CD4-positive, alpha-beta T cell (primary cell): ENCODE results near the gene BCAT1. TPM values are rescaled to one million over a fixed set of nuclear protein-coding genes. Genes with fewer than 3 reads are reported as not detected.
"Not testable (repeated sequence)": the region's sequence is repeated elsewhere in the genome, so short reads cannot be mapped to it uniquely, and the experiment has no call there.

Experiments used
- ATAC-seq: fragments of 200-7000 bp; cut with Tn5 transposase; one replicate; pipeline ENCODE4 v1.10.0; 2022; ENCODE audit warnings: mild to moderate bottlenecking; ENCODE audit not compliant: poor library complexity
- CTCF ChIA-PET: fragments of 350-600 bp; sonication (Branson Sonifier 250); formaldehyde crosslinking; loops from one replicate; lab custom pipeline; 2021; ENCODE audit warnings: antibody characterized with exemption, inconsistent platforms; lab: Charles Lee
- POLR2A ChIA-PET: fragments of 350-600 bp; sonication (Branson Sonifier 250); formaldehyde crosslinking; loops from one replicate; lab custom pipeline; 2021; ENCODE audit warnings: antibody characterized with exemption, inconsistent platforms; lab: Charles Lee
- DNase-seq, 14 experiments: peaks; one replicate each; pipeline ENCODE4 v3.0.0-alpha.2; 2013 to 2020; ENCODE audit warnings: mixed read lengths in 2 of 14
- H3K27ac ChIP-seq, 2 donors: one replicate each; pipeline versions ENCODE4 v1.5.1 to v1.7.0; 2013; ENCODE audit warnings: low read length in 2 of 2, low read depth in 1 of 2, mild to moderate bottlenecking in 1 of 2
- H3K27me3 ChIP-seq, 2 experiments: 1 replicate in 1 of 2; 2 replicates in 1 of 2; pipeline versions ENCODE4 v1.6.1 to v1.7.0; 2013; ENCODE audit warnings: low read length in 2 of 2, control low read depth in 1 of 2, mild to moderate bottlenecking in 1 of 2, moderate library complexity in 1 of 2; ENCODE audit not compliant: insufficient read depth in 2 of 2, control insufficient read depth in 1 of 2
- H3K36me3 ChIP-seq: one replicate; pipeline ENCODE4 v1.6.1; 2013; ENCODE audit warnings: low read length, control low read depth; ENCODE audit not compliant: insufficient read depth
- H3K4me1 ChIP-seq: one replicate; pipeline ENCODE4 v1.6.1; 2013; ENCODE audit warnings: low read length, control low read depth; ENCODE audit not compliant: insufficient read depth
- H3K4me3 ChIP-seq: one replicate; pipeline ENCODE4 v1.5.1; 2013; ENCODE audit warnings: mild to moderate bottlenecking, low read length, moderate library complexity
- H3K9me3 ChIP-seq, 2 experiments: 1 replicate in 1 of 2; 2 replicates in 1 of 2; pipeline versions ENCODE4 v1.6.1 to v1.7.0; 2013; ENCODE audit warnings: low read length in 2 of 2, mild to moderate bottlenecking in 2 of 2, control low read depth in 1 of 2, moderate library complexity in 1 of 2; ENCODE audit not compliant: control insufficient read depth in 1 of 2, insufficient read depth in 1 of 2
- H3K27ac Mint-ChIP-seq: one replicate; pipeline ENCODE4 v1.8.0; 2020; ENCODE audit warnings: mixed read lengths
- H3K27me3 Mint-ChIP-seq: one replicate; pipeline ENCODE4 v1.8.0; 2021; ENCODE audit warnings: mixed read lengths
- H3K36me3 Mint-ChIP-seq: one replicate; pipeline ENCODE4 v1.8.0; 2021; ENCODE audit warnings: low read depth, mixed read lengths
- H3K4me1 Mint-ChIP-seq: one replicate; pipeline ENCODE4 v1.8.0; 2021; ENCODE audit warnings: low read depth, mixed read lengths
- H3K4me3 Mint-ChIP-seq: one replicate; pipeline ENCODE4 v1.8.0; 2020; ENCODE audit warnings: mild to moderate bottlenecking, mixed read lengths
- H3K9me3 Mint-ChIP-seq: one replicate; pipeline ENCODE4 v1.8.0; 2020; ENCODE audit warnings: mixed read lengths
- intact Hi-C, 2 experiments: fragments of 100-400 bp; cut with DNase I in 1 of 2; cut with micrococcal nuclease in 1 of 2; formaldehyde crosslinking; loops; one replicate each; pipeline versions ENCODE4 v1.15.1 to v1.9.0; 2023 to 2025; cut with DNase I, micrococcal nuclease
- total RNA-seq, 174 experiments: library from RNA in 2 of 174; stranded (reverse) in 2 of 174; gene quantifications; one replicate each; pipeline ENCODE4 v1.2.3 and lab custom pipeline; 2021 to 2026
- TF ChIP-seq, protein P1 (sequence below): fragments of 200-600 bp; IDR thresholded peaks from one replicate; pipeline ENCODE4 v1.8.0; 2022; ENCODE audit warnings: antibody characterized with exemption, mild to moderate bottlenecking

Gene BCAT1
- total RNA-seq, 2 experiments from 2014 or later, result 0.34 to 0.91 TPM

DNA sequence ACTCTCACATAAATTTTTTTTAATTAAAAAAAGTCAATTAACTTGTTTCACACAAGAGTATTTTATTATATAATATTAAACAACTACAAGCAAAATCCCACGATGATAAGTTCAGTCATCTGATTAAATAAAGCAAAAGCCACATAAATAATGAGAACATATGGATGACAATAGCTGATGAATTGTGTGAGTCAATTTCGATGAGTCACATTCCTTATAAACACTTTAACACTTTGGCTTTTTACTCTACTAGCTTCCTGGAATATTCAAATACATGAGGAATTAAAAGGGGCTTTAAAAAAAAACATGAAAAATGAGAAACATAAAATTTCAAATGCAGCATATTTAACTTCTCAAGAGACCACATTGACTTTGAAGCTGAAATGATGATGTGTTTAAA, 95.3 kb downstream of the BCAT1 start:
- Mint-ChIP-seq H3K4me3 (no peak overlapping the region), H3K36me3 (no peaks in the 10 kb centered on the region), H3K4me1 (no peaks in the 10 kb centered on the region), H3K27me3 (no peaks in the 10 kb centered on the region), H3K27ac (no peak overlapping the region), H3K9me3 (no peaks in the 10 kb centered on the region)
- H3K4me3 ChIP-seq, result no peak overlapping the region
- H3K27me3 ChIP-seq, result no peaks in the 10 kb centered on the region
- TF ChIP-seq, protein P1, sequence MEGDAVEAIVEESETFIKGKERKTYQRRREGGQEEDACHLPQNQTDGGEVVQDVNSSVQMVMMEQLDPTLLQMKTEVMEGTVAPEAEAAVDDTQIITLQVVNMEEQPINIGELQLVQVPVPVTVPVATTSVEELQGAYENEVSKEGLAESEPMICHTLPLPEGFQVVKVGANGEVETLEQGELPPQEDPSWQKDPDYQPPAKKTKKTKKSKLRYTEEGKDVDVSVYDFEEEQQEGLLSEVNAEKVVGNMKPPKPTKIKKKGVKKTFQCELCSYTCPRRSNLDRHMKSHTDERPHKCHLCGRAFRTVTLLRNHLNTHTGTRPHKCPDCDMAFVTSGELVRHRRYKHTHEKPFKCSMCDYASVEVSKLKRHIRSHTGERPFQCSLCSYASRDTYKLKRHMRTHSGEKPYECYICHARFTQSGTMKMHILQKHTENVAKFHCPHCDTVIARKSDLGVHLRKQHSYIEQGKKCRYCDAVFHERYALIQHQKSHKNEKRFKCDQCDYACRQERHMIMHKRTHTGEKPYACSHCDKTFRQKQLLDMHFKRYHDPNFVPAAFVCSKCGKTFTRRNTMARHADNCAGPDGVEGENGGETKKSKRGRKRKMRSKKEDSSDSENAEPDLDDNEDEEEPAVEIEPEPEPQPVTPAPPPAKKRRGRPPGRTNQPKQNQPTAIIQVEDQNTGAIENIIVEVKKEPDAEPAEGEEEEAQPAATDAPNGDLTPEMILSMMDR, result no peak
- DNase-seq, result no peak
- no peaks in the 10 kb centered on the region for H3K9me3 ChIP-seq
- H3K4me1 ChIP-seq, result no peaks in the 10 kb centered on the region
- no peak overlapping the region for H3K27ac ChIP-seq
- no peaks in the 10 kb centered on the region for H3K36me3 ChIP-seq
- POLR2A ChIA-PET, result no interaction called here
- intact Hi-C loops, result loop anchor here in 1 of 2 experiments (5.0 kb wide), 1 partner anchor 279 kb away; no protein-coding TSS in a partner anchor
- ATAC-seq, result no peak
- CTCF ChIA-PET, result interaction anchor here (0.9 kb wide), 1 partner anchor 45 kb away, joined by 3 read pairs; no protein-coding TSS in a partner anchor

DNA sequence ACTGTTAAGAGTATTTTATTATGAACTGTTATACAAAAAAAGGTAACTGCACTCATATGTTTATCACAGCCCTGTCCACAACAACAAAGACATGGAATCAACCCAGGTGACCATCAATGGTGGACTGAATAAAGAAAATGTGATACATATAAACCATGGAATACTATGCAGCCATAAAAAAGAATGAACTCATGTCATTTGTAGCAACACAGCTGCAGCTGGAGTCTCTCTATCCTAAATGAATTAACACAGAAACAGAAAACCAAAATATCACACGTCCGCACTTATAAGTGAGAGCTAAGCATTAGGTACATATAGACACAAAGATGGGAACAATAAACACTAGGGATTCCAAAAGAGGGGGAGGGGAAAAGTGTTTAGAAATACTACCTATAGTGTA, 95.8 kb downstream of the BCAT1 start:
- Histone ChIP-seq H3K27me3 (no peaks in the 10 kb centered on the region), H3K4me1 (no peaks in the 10 kb centered on the region), H3K36me3 (no peaks in the 10 kb centered on the region), H3K9me3 (no peaks in the 10 kb centered on the region), H3K27ac (no peak overlapping the region), H3K4me3 (no peak overlapping the region)
- ChIA-PET CTCF (interaction anchor here (0.9 kb wide), 1 partner anchor 45 kb away, joined by 3 read pairs; no protein-coding TSS in a partner anchor), POLR2A (no interaction called here)
- intact Hi-C loops, result loop anchor here in 1 of 2 experiments (5.0 kb wide), 1 partner anchor 279 kb away; no protein-coding TSS in a partner anchor
- Mint-ChIP-seq H3K4me1 (no peaks in the 10 kb centered on the region), H3K4me3 (no peak overlapping the region), H3K9me3 (no peaks in the 10 kb centered on the region), H3K27ac (no peak overlapping the region), H3K36me3 (no peaks in the 10 kb centered on the region), H3K27me3 (peaks cover 4% of the 10 kb centered on the region)
- TF ChIP-seq, protein P1, result no peak
- ATAC-seq (no peak), DNase-seq (no peak)

GRCh38 chr12:24852420-24852819, 96.5 kb downstream of the BCAT1 start:
- Histone ChIP-seq H3K9me3 (no peaks in the 10 kb centered on the region), H3K27ac (no peak overlapping the region), H3K36me3 (no peaks in the 10 kb centered on the region), H3K4me3 (no peak overlapping the region), H3K27me3 (no peaks in the 10 kb centered on the region), H3K4me1 (no peaks in the 10 kb centered on the region)
- TF ChIP-seq, protein P1, result peak; percentile 31
- ATAC-seq (no peak), DNase-seq (no peak)
- Mint-ChIP-seq H3K27me3 (peaks cover 4% of the 10 kb centered on the region), H3K4me1 (no peaks in the 10 kb centered on the region), H3K36me3 (no peaks in the 10 kb centered on the region), H3K9me3 (no peaks in the 10 kb centered on the region), H3K27ac (no peak overlapping the region), H3K4me3 (no peak overlapping the region)
- intact Hi-C loops, result loop anchor here in 1 of 2 experiments (5.0 kb wide), 1 partner anchor 280 kb away; no protein-coding TSS in a partner anchor
- CTCF ChIA-PET, result no interaction called here
- POLR2A ChIA-PET, result no interaction called here

- H3K36me3 ChIP-seq, H3K27ac Mint-ChIP-seq, DNase-seq, H3K36me3 Mint-ChIP-seq, H3K27me3 ChIP-seq, POLR2A ChIA-PET, H3K9me3 Mint-ChIP-seq, H3K4me1 Mint-ChIP-seq, H3K4me1 ChIP-seq, H3K27ac ChIP-seq, ATAC-seq, CTCF ChIA-PET, H3K27me3 Mint-ChIP-seq, H3K4me3 ChIP-seq, H3K4me3 Mint-ChIP-seq, H3K9me3 ChIP-seq: not testable (repeated sequence)
- intact Hi-C loops, result loop anchor here in 1 of 2 experiments (5.0 kb wide), 1 partner anchor 280 kb away; no protein-coding TSS in a partner anchor
Measured at GRCh38 chr12:24851883-24852282, 97.0 kb downstream of the BCAT1 start.
